NCI-H1436 treated with DMSO at 0.1 percent for 48 hours (cell line): Measurements from ENCODE around the gene LRMDA.
"Not testable (repeated sequence)": the region's sequence is repeated elsewhere in the genome, so short reads cannot be mapped to it uniquely, and the experiment has no call there.

Experiments used
- DNase-seq: peaks from one replicate; lab custom pipeline; 2025; lab: John Stamatoyannopoulos, UW

Gene LRMDA

GRCh38 chr10:76049581-76050290 is 618.3 kb downstream of the LRMDA start:
- no peak for DNase-seq

DNA sequence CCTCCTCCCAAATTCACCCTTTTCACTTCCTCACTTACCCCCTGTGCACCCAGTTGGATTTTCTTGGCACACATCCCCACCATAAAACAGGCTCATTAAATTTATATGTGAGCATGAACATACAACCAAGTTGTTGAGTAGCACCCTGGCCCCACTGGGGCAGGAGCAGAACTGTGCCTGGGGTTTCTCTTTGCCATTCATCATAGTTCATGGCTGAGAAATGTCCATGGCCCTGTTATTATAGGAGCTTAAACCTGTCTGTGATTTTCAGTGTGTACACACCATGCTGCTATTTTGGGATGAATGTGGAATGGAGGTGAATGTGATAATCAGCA is 618.8 kb downstream of the LRMDA start:
- DNase-seq, result no peak

GRCh38 chr10:76051007-76051936 is 619.8 kb downstream of the LRMDA start:
- no peak for DNase-seq

GRCh38 chr10:76052682-76053503 is 621.5 kb downstream of the LRMDA start:
- no peak for DNase-seq

- DNase-seq, result no peak
Measured at GRCh38 chr10:76055466-76055865, 624.0 kb downstream of the LRMDA start.

GRCh38 chr10:76055963-76056362 is 624.5 kb downstream of the LRMDA start:
- DNase-seq, result no peak

GRCh38 chr10:76060993-76061392 is 629.6 kb downstream of the LRMDA start:
- DNase-seq, result not testable (repeated sequence)

GRCh38 chr10:76066457-76066856 is 635.0 kb downstream of the LRMDA start:
- DNase-seq, result no peak

DNA sequence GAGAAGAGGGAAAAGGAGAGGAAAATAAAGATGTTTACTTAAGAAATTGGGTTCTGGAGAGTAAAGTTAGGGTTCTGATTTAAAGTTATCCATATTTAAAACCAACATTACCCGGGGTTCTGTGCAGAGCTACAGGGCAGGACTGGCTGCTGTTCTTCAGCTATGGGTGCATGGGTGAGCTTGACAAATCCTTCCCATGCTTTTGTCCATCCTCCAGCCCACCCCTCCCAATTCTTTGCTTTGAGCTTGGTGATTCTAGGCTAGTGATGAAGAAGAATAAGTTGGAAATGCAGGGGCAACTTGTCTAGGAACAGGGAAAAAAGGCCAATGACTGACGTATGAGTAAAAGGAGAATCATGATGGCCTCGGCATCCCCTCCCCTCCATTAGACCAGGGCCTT is 636.0 kb downstream of the LRMDA start:
- no peak for DNase-seq

GRCh38 chr10:76068856-76069255 is 637.4 kb downstream of the LRMDA start:
- DNase-seq, result no peak

DNA sequence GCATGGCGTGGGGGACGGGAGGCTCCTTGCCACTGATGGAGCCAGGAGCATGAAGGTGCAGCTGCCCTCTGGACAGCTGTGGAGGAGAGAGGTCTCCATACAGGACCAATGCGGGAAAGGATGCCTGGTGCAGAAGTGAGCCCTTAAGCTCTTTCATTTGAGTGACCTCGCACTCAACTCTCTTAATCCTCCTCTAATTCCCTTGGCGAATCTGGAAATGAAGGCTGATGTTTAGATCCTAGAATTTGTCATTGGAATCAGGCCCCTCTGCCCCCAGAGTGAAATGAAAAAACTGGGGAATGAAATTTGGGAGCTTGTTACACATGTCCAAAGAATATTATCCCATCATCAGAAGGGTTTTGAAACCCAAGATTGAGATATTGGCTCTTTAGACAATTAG is 639.5 kb downstream of the LRMDA start:
- DNase-seq, result no peak

DNA sequence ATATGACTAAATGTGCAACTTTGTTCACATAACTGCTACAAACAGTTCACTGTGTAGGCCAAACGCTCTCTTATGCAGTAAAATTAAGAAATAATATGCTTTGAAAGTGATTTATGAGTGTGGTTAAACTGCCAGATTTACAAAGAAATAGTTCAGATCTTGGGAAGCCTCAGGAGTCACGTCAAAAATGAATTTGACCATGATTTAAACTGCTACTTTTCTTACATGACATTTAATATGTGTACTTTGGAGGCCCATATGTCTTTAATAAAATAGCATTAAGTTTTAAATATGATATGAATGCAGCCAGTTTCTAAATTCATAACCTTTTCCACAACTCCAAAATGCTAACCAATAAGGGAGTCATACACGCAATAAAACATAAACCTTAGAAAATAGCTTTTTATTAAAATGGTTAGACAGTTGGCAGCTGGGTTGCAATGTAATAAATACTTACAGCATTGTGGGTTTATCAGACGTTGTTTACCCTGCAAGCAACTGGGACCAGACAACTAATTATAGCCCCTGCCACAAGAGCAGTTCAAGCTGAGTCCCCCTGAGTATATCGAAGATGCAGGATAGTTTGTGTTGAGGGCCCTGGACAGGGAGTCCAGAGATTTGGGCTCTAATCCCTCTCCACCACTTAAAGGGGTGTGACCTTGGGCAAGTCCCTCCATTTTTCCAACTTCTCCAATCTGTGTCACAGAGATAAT is 640.4 kb downstream of the LRMDA start:
- no peak for DNase-seq

DNA sequence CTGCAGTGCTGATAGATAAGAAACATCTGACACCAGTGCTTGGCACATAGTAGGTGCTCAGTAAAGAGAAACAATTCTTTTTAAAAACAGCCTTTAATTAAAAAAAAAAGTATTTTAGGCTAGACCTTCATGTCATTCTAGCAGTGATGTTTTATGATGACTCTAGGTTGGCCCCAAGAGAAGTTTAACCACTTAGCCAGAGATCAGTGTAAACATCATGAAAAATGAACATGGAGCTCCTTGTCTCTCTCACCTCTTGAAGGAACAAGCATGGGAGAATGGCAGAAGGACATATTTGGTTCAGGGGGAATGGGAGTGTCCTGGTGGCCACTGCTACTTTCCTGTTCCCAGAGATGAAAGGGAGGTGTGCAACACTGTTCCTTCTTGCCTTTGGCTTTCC is 641.0 kb downstream of the LRMDA start:
- DNase-seq, result no peak

GRCh38 chr10:76073524-76073923 is 642.1 kb downstream of the LRMDA start:
- DNase-seq, result no peak

GRCh38 chr10:76074659-76075058 is 643.2 kb downstream of the LRMDA start:
- no peak for DNase-seq

DNA sequence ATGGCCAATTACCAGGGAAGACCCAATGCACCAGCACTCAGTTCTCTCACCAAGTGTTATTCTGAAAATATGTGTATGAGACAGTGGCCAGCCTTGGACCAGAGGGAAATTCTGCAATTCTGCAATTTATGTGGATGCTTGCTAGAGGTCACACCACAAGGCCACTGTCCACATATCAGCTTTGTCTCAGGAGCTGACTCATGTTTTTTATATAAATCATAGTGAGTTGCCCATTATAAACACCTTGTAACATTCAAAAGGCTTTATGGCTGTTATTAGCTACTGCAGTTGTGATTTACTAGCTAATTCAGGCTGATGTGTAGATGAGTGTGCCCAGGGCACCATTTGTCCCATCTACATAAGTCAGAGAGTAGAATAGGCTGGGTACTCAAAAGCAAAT is 649.0 kb downstream of the LRMDA start:
- no peak for DNase-seq

DNA sequence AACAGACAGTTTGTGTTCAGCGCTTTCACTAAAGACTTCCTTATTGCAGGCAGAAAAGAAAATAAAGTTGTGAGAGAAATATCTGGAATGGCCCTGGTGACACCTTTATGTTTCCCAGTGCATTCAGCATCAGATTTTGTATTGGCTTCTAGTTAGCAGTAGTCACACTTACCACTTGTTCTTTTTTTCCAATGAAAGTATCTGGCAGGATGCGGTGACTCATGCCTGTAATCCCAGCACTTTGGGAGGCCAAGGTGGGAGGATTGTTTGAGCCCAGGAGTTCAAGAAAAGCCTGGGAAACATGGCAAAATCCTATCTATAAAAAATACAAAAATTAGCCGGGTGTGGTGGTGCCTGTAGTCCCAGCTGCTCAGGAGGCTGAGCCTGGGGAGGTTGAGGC is 649.6 kb downstream of the LRMDA start:
- no peak for DNase-seq

GRCh38 chr10:76082232-76082631 is 650.8 kb downstream of the LRMDA start:
- no peak for DNase-seq

GRCh38 chr10:76082956-76083355 is 651.5 kb downstream of the LRMDA start:
- no peak for DNase-seq

DNA sequence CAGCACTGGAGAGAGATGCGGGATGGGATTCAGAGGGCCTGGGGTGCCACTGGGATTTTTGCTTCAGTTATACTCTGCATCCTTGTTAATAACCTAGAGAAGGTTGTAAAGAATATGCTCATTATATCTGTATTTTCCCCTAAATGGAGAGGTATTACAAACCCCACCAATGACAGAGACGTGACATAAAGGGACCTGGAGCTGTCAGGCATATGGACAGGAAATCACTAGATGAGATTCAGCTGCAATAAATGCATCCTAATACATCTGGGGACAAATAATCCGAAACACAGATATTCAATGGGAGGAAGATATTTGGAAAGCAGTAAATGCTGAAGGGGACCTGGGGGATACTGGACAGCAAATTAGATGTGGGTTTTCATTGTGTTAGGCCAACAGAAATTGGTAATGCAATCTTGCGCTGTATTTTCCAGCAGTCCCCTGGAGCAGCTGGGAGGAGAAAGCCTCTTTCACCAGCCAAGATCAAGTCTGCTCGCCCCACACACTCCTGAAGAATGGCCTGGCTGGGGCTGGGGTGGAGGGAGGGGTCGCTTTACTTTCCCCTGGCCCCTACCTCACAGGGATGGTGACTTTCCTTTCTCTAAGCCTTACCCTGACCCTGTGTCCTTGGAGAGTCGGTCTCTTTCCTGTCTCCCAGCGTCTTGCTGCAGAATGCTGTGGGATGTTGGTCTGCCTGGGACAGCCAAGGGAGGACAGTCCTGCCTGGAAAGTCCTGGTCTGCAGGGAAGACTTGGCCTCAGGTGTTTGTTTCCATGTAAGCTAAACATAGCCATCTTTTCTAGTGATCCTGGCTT is 653.8 kb downstream of the LRMDA start:
- DNase-seq, result no peak

GRCh38 chr10:76085817-76086167 is 654.4 kb downstream of the LRMDA start:
- no peak for DNase-seq
